SU-DHL-6 (cell line): ENCODE results near the gene HAPLN2.

Source experiments
- H2AFZ ChIP-seq: fragments of 200-600 bp; sonication (generic); 2 replicates; pipeline ENCODE4 v1.6.1; 2014; ENCODE audit warnings: low read depth, mild to moderate bottlenecking, moderate library complexity, mixed read lengths, antibody characterized with exemption, low read length; ENCODE audit not compliant: severe bottlenecking
- H3F3A ChIP-seq: fragments of 200-600 bp; shearing (Covaris generic); 2 replicates; pipeline ENCODE4 v1.6.0; 2016; ENCODE audit warnings: antibody characterized with exemption, mild to moderate bottlenecking; ENCODE audit not compliant: insufficient read depth
- H3K27ac ChIP-seq: fragments of 200-600 bp; sonication (generic); 2 replicates; pipeline ENCODE4 v1.5.1; 2016; ENCODE audit warnings: low read depth, mild to moderate bottlenecking, low read length, moderate library complexity, mixed read lengths
- H3K27me3 ChIP-seq: fragments of 200-600 bp; sonication (generic), shearing (Covaris generic); 2 replicates; pipeline ENCODE4 v1.6.0; 2014; ENCODE audit warnings: mild to moderate bottlenecking, low read length
- H3K36me3 ChIP-seq: fragments of 200-600 bp; sonication (generic); 2 replicates; pipeline ENCODE4 v1.6.1; 2014; ENCODE audit warnings: mild to moderate bottlenecking, low read length, mixed read lengths
- H3K4me2 ChIP-seq: fragments of 300-600, 200-600 bp; shearing (Covaris generic), sonication (generic); 2 replicates; pipeline ENCODE4 v1.6.0; 2014; ENCODE audit warnings: low read length, low read depth, mild to moderate bottlenecking; ENCODE audit not compliant: poor library complexity, severe bottlenecking
- H3K4me3 ChIP-seq: fragments of 200-600 bp; sonication (generic); 2 replicates; pipeline ENCODE4 v1.5.1; 2014; ENCODE audit warnings: antibody characterized with exemption, low read length, mild to moderate bottlenecking, mixed read lengths; ENCODE audit not compliant: insufficient read depth, poor library complexity, severe bottlenecking
- H3K79me2 ChIP-seq: fragments of 200-600 bp; sonication (generic); 2 replicates; pipeline ENCODE4 v1.6.1; 2014; ENCODE audit warnings: mild to moderate bottlenecking, low read length, moderate library complexity; ENCODE audit not compliant: insufficient read depth
- H3K9ac ChIP-seq: fragments of 200-600 bp; sonication (generic); 2 replicates; pipeline ENCODE4 v1.7.0; 2014; ENCODE audit warnings: mild to moderate bottlenecking, low read length
- H3K9me2 ChIP-seq: fragments of 200-600 bp; sonication (generic); replicated peaks from 2 replicates; pipeline ENCODE4 v1.6.1; 2014; ENCODE audit warnings: low read length; ENCODE audit not compliant: insufficient read depth
- H3K9me3 ChIP-seq: fragments of 200-600 bp; sonication (generic); 2 replicates; pipeline ENCODE4 v1.6.1; 2014; ENCODE audit warnings: low read length, mixed read lengths; ENCODE audit not compliant: insufficient read depth
- H4K20me1 ChIP-seq: fragments of 200-600 bp; sonication (generic); 2 replicates; pipeline ENCODE4 v1.6.1; 2014; ENCODE audit warnings: low read depth, mild to moderate bottlenecking, antibody characterized with exemption, low read length, moderate library complexity, mixed read lengths
- CTCF ChIP-seq: fragments of 200-600 bp; sonication (generic); IDR thresholded peaks from one replicate; pipeline ENCODE4 v1.5.1; 2017; ENCODE audit warnings: antibody characterized with exemption, mild to moderate bottlenecking, low read length, moderate library complexity; ENCODE audit not compliant: insufficient read depth, poor library complexity, severe bottlenecking
- EZH2phosphoT487 ChIP-seq: fragments of 200-600 bp; sonication (generic), shearing (Covaris generic); conservative IDR thresholded peaks from 2 replicates; pipeline ENCODE4 v1.6.1; 2018; ENCODE audit warnings: mild to moderate bottlenecking, antibody characterized with exemption, low read length, moderate library complexity, mixed read lengths

The HAPLN2 gene

GRCh38 chr1:156667968-156668709 is 48.9 kb downstream of the HAPLN2 start:
- Histone ChIP-seq H3K27me3 (no peaks in the 10 kb centered on the region), H2AFZ (no peak overlapping the region), H3K79me2 (no peaks in the 10 kb centered on the region), H3K9me2 (no peaks in the 10 kb centered on the region), H3K9ac (no peak overlapping the region), H3K27ac (no peak overlapping the region), H3K4me2 (no peak overlapping the region), H3K9me3 (no peaks in the 10 kb centered on the region), H3K4me3 (no peak overlapping the region), H3K36me3 (no peaks in the 10 kb centered on the region), H4K20me1 (no peaks in the 10 kb centered on the region), H3F3A (no peaks in the 10 kb centered on the region)
- TF ChIP-seq CTCF = no peak
- TF ChIP-seq EZH2phosphoT487 = no peak

GRCh38 chr1:156668801-156669637 is 49.8 kb downstream of the HAPLN2 start:
- Histone ChIP-seq H3K27me3 (no peaks in the 10 kb centered on the region), H2AFZ (no peak overlapping the region), H3K27ac (no peak overlapping the region), H3K36me3 (no peaks in the 10 kb centered on the region), H4K20me1 (no peaks in the 10 kb centered on the region), H3K4me2 (no peak overlapping the region), H3K79me2 (no peaks in the 10 kb centered on the region), H3K9me3 (no peaks in the 10 kb centered on the region), H3K9ac (no peak overlapping the region), H3F3A (no peaks in the 10 kb centered on the region), H3K9me2 (no peaks in the 10 kb centered on the region), H3K4me3 (no peak overlapping the region)
- TF ChIP-seq CTCF (no peak), EZH2phosphoT487 (no peak)

- Histone ChIP-seq H3K27me3 (no peaks in the 10 kb centered on the region), H3K79me2 (no peaks in the 10 kb centered on the region), H3K9me2 (no peaks in the 10 kb centered on the region), H2AFZ (no peak overlapping the region), H3K4me3 (no peak overlapping the region), H3K9ac (no peak overlapping the region), H3K36me3 (no peaks in the 10 kb centered on the region), H4K20me1 (no peaks in the 10 kb centered on the region), H3F3A (no peaks in the 10 kb centered on the region), H3K9me3 (no peaks in the 10 kb centered on the region), H3K4me2 (no peak overlapping the region), H3K27ac (no peak overlapping the region)
- no peak for TF ChIP-seq EZH2phosphoT487
- no peak for TF ChIP-seq CTCF
Measured at GRCh38 chr1:156669794-156670193, 50.6 kb downstream of the HAPLN2 start.
